NCI-H2029 treated with DMSO at 0.1 percent for 48 hours (cell line): Measurements from ENCODE around the gene GDI2.
"Not testable (repeated sequence)": the region's sequence is repeated elsewhere in the genome, so short reads cannot be mapped to it uniquely, and the experiment has no call there.

Experiments used
- DNase-seq: peaks from one replicate; lab custom pipeline; 2025; lab: John Stamatoyannopoulos, UW

GDI2 gene

DNA sequence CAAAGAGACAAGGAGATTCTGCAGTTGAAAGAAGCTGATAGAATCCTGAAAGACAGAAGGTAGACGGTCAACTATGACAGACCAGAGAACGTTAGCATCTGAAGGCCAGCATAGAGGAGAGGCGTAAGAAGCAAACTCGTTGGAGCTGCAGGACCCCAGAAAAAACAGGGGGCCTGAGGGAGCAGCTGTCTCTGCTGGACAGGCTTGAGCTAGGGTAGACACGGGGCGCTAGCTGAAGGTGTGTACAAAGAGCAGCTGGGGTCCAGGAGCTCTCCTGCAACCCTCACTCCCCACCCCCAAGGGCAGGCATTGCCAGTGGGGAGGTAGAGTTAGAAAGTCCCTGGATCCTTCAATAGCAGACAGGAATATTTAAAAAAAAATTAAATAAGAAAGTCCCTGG lies 14.6 kb upstream of the GDI2 start:
- DNase-seq = no peak

GRCh38 chr10:5826511-5826910 lies 13.3 kb upstream of the GDI2 start:
- DNase-seq = not testable (repeated sequence)

- no peak for DNase-seq
These were observed 5.7 kb upstream of the GDI2 start for GRCh38 chr10:5818894-5819293.

- no peak for DNase-seq
These were observed 4.8 kb upstream of the GDI2 start for GRCh38 chr10:5818048-5818331.

GRCh38 chr10:5817322-5818047 lies 4.3 kb upstream of the GDI2 start:
- no peak for DNase-seq

GRCh38 chr10:5816170-5816569 lies 2.9 kb upstream of the GDI2 start:
- no peak for DNase-seq

- DNase-seq = no peak
These were observed 1.2 kb upstream of the GDI2 start for GRCh38 chr10:5814110-5815107.

DNA sequence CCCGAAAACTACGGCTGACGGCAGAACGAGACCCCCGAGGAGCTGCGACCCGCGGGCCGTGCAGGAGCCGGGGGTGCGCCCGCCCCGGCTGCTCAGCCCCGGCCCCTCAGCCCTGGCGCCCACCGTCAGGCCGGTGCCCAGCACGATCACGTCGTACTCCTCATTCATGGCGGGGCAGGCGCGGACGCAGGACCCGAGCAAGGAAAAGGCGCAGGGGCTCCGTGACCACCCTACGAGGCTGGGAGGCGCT lies 218 bp downstream of the GDI2 start:
- DNase-seq = no peak

DNA sequence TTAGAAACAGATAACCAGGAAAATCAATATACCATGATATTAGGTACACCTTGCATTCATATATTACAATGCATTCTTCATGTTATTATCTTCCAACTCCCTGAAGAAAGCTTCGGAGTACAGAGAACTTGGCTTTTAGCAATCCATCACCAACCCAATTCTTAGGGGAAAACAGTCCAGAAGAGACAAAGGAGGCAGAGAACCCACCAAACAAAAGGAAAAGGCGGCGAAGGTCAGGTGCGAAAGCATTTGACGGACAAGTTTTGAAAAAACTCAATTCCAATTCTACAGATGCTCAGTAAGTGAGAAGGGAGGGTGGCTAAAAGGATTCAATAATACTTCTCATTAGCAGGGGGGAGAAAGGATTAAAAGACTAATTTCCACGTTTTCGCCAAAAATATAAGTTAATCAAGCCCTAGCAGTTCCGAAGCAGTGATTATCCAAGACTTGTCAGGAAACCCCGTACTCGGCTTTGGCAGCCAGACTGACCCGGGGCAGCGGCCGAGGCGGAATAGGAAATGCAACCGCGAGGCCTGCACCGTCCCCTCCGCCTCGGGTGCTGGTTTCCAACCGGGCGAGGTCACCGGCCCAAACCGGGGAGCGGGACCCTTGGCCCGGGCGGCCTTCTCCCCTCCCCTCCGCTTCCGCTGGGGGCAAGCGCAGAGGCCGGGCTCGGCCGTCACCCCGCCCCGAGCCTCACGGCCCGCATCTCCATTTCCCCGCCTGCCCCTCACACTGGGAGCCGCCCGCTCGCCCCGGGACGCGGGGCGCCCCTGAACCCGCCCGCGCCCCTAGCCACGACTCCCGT lies 747 bp downstream of the GDI2 start:
- no peak for DNase-seq

GRCh38 chr10:5811387-5811821 lies 1.8 kb downstream of the GDI2 start:
- no peak for DNase-seq

DNA sequence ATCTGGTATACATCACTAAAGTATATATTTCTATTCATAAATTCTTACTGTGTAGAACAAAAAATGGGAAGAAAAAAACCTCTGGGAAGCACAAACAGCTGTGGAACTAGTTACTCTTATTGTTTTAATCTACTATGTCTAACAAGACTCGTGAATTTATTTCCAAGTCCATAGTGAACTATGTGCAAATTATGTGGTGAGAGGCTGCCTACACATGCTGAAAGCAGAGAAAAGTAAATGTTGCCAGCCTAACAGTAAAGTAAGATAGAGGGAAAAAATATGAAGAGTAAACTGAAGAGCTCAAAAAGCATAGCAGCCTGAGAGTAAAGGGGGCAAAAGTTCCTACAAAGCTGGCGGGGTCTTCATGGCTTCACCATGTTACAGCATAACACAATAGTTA lies 3.0 kb downstream of the GDI2 start:
- DNase-seq = no peak

DNA sequence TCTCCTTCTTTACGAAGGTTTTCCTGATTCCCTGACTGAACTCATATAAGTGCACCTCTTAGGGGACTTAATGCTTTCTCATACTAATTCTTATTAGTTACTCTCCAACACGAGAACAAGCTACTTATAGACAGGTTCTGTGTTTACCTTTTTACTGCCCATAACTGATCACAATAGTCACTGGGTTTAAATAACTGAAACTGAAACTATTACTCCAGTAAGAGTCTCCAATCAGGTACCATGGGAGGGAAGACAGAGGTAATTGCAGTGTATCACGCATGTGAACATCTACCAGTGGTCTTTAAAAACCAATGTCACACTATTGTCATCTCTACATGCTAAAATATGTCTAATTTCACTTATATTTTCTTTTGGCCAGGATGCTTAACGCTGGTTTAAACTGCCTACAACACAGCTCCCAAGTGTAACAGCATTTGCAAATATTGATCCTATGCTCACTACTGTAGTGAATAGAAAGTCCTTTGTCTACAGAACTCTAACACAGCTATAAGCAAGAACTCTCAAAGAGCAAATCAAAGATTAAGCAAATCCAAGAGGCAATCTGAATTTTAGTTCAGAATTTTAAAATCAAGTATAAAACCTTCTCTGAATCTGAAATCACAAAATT lies 3.6 kb downstream of the GDI2 start:
- DNase-seq = no peak

DNA sequence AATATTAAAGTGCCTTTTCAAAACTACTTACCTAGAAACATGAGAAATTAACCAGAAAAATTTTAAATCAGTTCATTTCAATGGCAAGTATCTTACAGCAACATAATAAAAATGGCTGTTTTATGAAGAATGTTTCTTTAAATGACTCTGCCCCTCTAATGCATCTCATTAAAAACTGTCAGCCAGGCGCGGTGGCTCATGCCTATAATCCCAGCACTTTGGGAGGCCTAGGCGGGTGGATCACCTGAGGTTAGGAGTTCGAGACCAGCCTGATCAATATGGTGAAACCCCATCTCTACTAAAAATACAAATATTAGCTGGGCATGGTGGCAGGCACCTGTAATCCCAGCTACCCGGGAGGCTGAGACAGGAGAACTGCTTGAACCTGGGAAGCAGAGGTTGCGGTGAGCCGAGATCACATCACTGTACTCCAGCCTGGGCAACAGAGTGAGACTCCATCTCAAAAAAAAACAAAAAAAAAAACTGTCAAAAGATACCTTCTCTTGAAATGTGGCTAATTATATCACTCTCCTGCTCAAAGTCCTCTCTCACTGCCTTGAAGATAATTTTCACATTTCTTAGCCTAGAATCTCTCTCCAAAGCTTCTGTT lies 4.3 kb downstream of the GDI2 start:
- DNase-seq = not testable (repeated sequence)

- DNase-seq = no peak
These were observed 6.5 kb downstream of the GDI2 start for GRCh38 chr10:5806745-5807144.

- no peak for DNase-seq
These were observed 7.5 kb downstream of the GDI2 start for GRCh38 chr10:5805711-5806110.

DNA sequence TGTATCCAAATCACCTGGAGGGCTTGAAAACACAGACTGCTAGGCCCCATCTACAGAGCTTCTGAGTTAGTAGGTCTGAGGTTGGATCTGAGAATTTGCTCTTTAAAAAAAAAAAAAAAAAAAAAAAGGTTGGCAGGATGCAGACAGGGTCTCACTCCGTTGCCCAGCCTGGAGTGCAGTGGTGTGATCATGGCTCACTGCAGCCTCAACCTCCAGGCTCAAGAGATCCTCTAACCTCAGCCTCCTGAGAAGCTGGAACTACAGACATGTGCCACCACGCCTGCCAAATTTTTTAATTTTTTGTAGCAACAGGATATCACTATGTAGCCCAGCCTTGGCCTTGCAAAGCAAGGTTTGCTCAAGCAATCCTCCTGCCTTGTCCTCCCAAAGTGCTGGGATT lies 8.0 kb downstream of the GDI2 start:
- no peak for DNase-seq

DNA sequence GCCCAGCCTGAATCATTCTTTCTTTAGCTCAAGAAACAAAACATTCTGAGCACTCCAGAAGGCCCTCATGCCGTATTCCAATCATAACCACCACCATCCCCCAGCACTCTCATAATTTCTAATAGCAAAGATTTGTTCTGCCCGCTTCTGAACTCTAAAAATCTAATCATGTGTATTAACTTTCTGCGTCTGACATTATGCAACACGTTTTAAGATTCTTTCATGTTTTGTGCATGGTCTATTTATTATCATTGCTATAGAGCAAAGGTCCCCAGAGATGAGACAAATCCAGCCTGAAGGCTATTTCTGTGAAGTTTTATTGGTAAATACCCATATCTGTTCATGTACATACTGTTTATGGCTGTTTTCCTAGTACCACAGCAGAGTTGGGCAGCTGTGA lies 8.8 kb downstream of the GDI2 start:
- DNase-seq = no peak

DNA sequence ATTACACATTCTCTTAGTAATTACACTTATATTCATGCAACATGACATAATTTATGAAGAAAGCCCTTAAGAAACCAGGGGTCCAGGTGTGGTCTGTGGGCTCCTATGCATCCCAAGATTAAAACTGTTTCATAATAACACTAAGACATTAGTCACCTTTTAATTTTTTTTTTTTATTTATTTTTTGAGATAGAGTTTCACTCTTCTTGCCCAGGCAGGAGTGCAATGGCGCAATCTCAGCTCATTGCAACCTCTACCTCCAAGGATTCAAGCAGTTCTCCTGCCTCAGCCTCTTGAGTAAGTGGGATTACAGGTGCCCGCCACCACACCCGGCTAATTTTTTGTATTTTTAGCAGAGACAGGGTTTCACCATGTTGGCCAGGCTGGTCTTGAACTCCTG lies 12.5 kb downstream of the GDI2 start:
- DNase-seq = no peak

DNA sequence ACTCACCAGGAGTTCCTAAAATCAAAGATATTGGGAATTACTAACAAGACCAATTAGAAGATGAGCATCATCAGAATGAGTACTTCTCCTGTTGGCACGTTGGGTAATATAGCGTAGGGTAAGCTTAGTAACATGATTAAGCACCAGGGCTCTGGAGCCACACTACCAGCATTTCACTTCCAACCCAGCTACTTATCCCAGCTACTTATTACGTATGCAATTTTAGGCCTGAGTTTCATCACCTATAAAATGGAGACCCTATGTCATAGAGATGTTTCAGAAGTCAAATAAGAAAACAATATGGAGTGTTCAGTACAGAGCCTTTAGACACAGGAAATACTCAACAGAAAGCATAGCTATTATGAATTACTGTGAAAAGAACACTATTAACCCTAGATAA lies 19.0 kb downstream of the GDI2 start:
- DNase-seq = no peak

GRCh38 chr10:5789626-5790025 lies 23.6 kb downstream of the GDI2 start:
- DNase-seq = no peak

DNA sequence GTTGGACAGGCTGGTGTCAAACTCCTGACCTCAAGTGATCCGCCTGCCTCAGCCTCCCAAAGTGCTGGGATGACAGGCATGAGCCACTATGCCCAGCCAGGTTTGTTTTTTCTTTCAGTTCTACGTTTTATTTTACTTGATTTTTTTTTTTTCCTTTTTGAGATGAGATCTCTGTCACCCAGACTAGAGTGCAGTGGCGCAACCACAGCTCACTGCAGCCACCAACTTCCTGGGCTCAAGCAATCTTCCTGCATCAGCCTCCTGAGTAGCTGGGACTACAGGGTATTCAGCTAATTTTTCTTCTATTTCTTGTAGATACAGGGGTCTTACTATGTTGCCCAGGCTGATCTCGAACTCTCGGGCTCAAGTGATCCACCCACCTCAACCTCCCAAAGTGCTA lies 24.3 kb downstream of the GDI2 start:
- no peak for DNase-seq

DNA sequence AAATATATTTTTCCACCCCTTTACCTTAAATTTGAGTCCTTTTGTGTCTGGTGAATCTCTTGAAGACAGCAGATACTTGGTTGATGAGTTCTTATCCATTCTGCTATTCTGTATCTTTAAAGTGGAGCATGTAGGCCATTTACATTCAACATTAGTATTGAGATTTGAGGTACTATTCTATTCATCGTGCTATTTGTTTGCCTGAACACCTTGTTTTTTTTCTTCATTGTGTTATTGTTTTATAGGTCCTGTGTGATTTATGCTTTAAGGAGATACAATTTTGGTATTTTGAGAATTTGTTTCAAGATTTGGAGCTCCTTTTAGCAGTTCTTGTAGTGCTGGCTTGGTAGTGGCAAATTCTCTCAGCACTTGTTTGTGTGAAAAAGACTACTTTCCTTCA lies 29.9 kb downstream of the GDI2 start:
- no peak for DNase-seq
